Measurements from ENCODE around the gene SSBP3. TPM values are rescaled to one million over a fixed set of nuclear protein-coding genes. Genes with fewer than 3 reads are reported as not detected.
A peak's percentile ranks its signal among the peaks of the same experiment; 100 is the strongest.

SSBP3 gene
- total RNA-seq, 1 experiment from 2014 or later: 15.0 TPM

GRCh38 chr1:54415533-54415932 is 9.3 kb upstream of the SSBP3 start:
- Histone ChIP-seq H3K36me3 (ENCODE audit: low read depth, low read length) (no peaks in the 10 kb centered on the region), H3K4me2 (ENCODE audit: low read length) (no peak overlapping the region), H3K9me2 (replicated peaks; ENCODE audit: low read length) (no peaks in the 10 kb centered on the region), H3F3A (ENCODE audit: low read length, unreplicated experiment) (no peaks in the 10 kb centered on the region), H4K20me1 (ENCODE audit: low read length) (no peaks in the 10 kb centered on the region), H3K79me2 (ENCODE audit: low read length) (no peaks in the 10 kb centered on the region), H3K27me3 (ENCODE audit: low read length) (no peaks in the 10 kb centered on the region), H2AFZ (ENCODE audit: low read length) (no peak overlapping the region), H3K4me3 (ENCODE audit: low read length) (no peak overlapping the region), H3K9ac (ENCODE audit: low read length) (no peak overlapping the region), H3K4me1 (ENCODE audit: insufficient read depth, low read length) (peaks cover 5% of the 10 kb centered on the region), H3K9me3 (ENCODE audit: low read length) (no peaks in the 10 kb centered on the region), H3K27ac (ENCODE audit: low read length) (no peak overlapping the region)
- no peak for ATAC-seq
- TF ChIP-seq EZH2phosphoT487 (IDR thresholded peaks at IDR 0.05; ENCODE audit: borderline replicate concordance, low read length) (no peak), EZH2 (IDR thresholded peaks at IDR 0.05; ENCODE audit: low read length, unreplicated experiment) (no peak), CTCF (conservative IDR thresholded peaks at IDR 0.05; ENCODE audit: low read depth, low read length) (no peak)
- no peak for DNase-seq
- intact Hi-C loops (cut with micrococcal nuclease): no loop called here
- no TSS peak for BruUV-seq (replicated peaks)
- ChIA-PET CTCF (no interaction called here), POLR2A (ENCODE audit: unreplicated experiment) (interaction anchor here (0.6 kb wide), 1 partner anchor 19 kb away, joined by 5 read pairs; no protein-coding TSS in a partner anchor)

- Histone ChIP-seq H4K20me1 (ENCODE audit: low read length) (no peaks in the 10 kb centered on the region), H3K4me2 (ENCODE audit: low read length) (no peak overlapping the region), H3K4me3 (ENCODE audit: low read length) (no peak overlapping the region), H3K79me2 (ENCODE audit: low read length) (no peaks in the 10 kb centered on the region), H3F3A (ENCODE audit: low read length, unreplicated experiment) (no peaks in the 10 kb centered on the region), H3K9ac (ENCODE audit: low read length) (no peak overlapping the region), H3K4me1 (ENCODE audit: insufficient read depth, low read length) (peaks cover 15% of the 10 kb centered on the region), H3K9me2 (replicated peaks; ENCODE audit: low read length) (no peaks in the 10 kb centered on the region), H3K9me3 (ENCODE audit: low read length) (no peaks in the 10 kb centered on the region), H3K27me3 (ENCODE audit: low read length) (no peaks in the 10 kb centered on the region), H3K27ac (ENCODE audit: low read length) (no peak overlapping the region), H2AFZ (ENCODE audit: low read length) (no peak overlapping the region), H3K36me3 (ENCODE audit: low read depth, low read length) (no peaks in the 10 kb centered on the region)
- ChIA-PET CTCF (interaction anchor here (0.5 kb wide), 1 partner anchor 33 kb away, joined by 4 read pairs; no protein-coding TSS in a partner anchor), POLR2A (ENCODE audit: unreplicated experiment) (no interaction called here)
- DNase-seq (no peak), ATAC-seq (no peak)
- TF ChIP-seq EZH2 (IDR thresholded peaks at IDR 0.05; ENCODE audit: low read length, unreplicated experiment) (no peak), EZH2phosphoT487 (IDR thresholded peaks at IDR 0.05; ENCODE audit: borderline replicate concordance, low read length) (no peak), CTCF (conservative IDR thresholded peaks at IDR 0.05; ENCODE audit: low read depth, low read length) (no peak)
- intact Hi-C loops (cut with micrococcal nuclease): no loop called here
- BruUV-seq (replicated peaks): no TSS peak
Observed at GRCh38 chr1:54413732-54414131, 7.5 kb upstream of the SSBP3 start.

- Histone ChIP-seq H3K27me3 (ENCODE audit: low read length) (no peaks in the 10 kb centered on the region), H3K27ac (ENCODE audit: low read length) (0 out of 2 replicates have a peak overlapping the region, but pooled peaks have one; percentile 15), H3K9ac (ENCODE audit: low read length) (no peak overlapping the region), H3K4me1 (ENCODE audit: insufficient read depth, low read length) (peaks cover 19% of the 10 kb centered on the region), H3K4me3 (ENCODE audit: low read length) (no peak overlapping the region), H3K9me2 (replicated peaks; ENCODE audit: low read length) (no peaks in the 10 kb centered on the region), H3K4me2 (ENCODE audit: low read length) (no peak overlapping the region), H4K20me1 (ENCODE audit: low read length) (no peaks in the 10 kb centered on the region), H2AFZ (ENCODE audit: low read length) (no peak overlapping the region), H3K79me2 (ENCODE audit: low read length) (no peaks in the 10 kb centered on the region), H3K36me3 (ENCODE audit: low read depth, low read length) (no peaks in the 10 kb centered on the region), H3K9me3 (ENCODE audit: low read length) (no peaks in the 10 kb centered on the region), H3F3A (ENCODE audit: low read length, unreplicated experiment) (no peaks in the 10 kb centered on the region)
- intact Hi-C loops (cut with micrococcal nuclease): no loop called here
- ChIA-PET CTCF (interaction anchor here (0.5 kb wide), 1 partner anchor 32 kb away, joined by 4 read pairs; no protein-coding TSS in a partner anchor), POLR2A (ENCODE audit: unreplicated experiment) (no interaction called here)
- ATAC-seq (peak; percentile 65), DNase-seq (peak; percentile 60)
- no peak for TF ChIP-seq CTCF (conservative IDR thresholded peaks at IDR 0.05; ENCODE audit: low read depth, low read length)
- TF ChIP-seq EZH2 (IDR thresholded peaks at IDR 0.05; ENCODE audit: low read length, unreplicated experiment): no peak
- TF ChIP-seq EZH2phosphoT487 (IDR thresholded peaks at IDR 0.05; ENCODE audit: borderline replicate concordance, low read length): no peak
- no TSS peak for BruUV-seq (replicated peaks)
Observed at GRCh38 chr1:54413295-54413694, 7.1 kb upstream of the SSBP3 start.
